ENCODE results near the gene DPYSL3.
"Not testable (repeated sequence)": the region's sequence is repeated elsewhere in the genome, so short reads cannot be mapped to it uniquely, and the experiment has no call there.

The DPYSL3 gene

DNA sequence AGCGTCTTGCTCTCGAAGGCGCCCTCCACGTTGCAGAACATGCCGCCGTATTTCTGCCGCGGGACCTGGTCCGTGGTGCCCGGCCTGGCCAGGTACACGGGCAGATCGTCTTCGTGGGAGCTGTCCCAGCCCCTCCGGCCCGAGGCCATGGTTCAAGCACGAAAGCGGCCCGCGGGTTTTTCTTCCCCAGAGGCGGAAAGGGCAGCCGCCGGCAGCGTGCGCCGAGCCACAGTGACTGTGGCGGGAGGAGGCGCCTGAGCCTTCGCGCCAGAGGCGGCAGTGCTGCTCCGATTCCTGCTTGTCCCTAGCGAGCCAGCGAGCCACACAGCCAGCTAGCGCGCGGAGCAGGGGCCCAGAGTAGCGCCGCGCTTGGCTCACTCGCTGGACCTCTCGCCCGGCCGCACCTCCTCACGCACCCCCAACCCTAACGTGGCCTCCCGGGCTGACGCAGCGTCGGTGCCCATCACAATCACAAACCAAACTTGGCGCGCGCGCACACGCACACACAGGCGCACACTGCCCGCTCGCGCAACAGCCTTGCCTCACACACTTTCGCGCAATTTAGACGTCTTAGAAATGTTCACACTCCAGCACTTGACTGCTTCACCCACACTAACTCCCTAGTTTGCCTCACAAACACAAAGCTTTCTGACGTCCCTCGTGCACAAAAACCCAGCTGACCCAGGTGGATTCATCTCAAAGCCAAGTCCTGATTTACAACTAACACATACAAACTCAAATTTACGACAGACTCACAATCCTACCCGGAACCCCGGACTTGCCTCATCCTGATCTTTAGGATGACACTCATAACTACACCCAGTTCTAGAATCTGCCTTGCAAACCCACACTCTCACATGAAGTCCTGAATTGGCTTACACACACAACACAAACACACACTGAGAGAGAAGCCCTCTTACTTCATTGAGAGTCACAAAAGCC lies at the start of gene DPYSL3:
Gene DPYSL3, minus strand, starts transcription at position 359 of the 942 bp plus-strand sequence. Its CDS starts 210 bp downstream, at position 149.
- no peak for DNase-seq (ENCODE audit: low read depth)

DNA sequence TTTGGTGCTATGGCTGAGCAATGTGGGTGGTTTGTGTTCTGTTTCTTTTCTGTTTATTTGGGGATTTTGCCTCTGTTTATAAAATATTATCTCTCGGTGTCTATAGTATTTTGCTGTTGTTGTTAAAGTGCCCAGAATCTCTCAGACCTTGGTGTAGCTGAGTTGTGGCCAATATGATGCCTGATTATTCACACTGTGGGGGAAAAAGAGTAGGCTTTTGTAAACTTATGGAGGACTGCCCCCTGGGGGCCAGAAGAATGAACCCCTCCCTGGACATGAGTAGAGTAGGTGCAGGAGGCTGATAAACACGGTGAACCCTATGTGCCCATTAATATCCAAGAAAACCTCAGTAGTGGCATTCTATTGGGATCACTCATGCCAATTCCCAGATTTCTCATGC lies 49.0 kb upstream of the DPYSL3 start:
- DNase-seq (ENCODE audit: low read depth) = no peak

DNA sequence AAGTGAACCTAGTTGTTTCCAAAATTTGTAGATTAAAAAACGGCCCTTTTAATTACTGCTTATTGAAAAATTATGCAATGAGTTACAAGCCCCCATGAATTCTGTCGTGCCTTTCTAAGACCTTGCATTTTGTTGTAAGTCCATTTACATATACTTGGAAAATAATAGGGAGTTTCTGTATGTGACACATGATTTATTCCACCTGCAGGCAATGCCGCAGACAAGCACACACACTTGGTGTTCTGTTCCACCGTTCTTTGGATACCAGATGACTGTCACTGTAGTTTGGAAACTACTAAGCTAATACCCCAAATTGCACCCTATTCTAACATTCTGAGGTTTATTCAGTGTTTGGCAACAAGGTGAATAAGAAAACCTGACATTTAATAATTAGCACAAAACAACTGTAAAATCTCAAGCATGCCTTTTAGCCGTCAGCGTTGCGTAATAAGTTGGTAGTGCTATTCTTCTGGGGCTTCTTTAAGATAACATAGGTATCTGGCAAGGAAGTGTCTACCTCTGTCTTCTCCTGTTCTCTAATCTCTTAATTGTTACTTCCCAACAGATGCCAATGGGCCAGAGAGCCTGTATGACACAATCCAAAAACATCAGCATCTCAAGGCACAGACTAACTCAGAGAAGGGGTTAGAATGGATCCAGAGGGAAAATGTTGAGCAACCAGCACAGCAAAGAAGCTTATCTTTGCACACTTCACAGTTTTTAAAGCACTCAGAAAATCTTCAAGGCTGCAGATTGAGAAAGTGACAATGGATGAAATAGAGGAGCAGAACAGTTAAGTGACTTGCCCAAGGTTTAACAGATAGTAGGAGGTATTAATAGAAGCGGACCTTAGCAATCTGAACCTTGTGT lies 48.2 kb upstream of the DPYSL3 start:
- no peak for DNase-seq (ENCODE audit: low read depth)

DNA sequence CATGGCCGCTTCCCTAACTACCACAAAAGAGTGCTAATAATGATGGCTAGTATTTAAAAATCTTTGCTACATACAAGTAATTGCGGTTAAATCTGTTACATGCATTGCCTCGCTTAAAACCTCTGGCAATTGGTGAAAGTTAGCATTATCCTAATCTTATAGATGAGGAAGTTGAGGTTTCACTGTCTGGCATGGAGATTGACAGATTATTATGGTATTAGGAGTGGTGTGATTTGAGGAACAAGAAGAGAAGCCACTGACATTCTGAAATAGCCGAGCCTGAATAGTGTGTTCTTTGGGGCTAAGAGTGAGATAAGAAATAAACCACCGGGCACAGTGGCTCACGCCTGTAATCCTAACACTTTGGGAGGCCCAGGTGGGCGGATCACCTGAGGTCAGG lies 45.3 kb upstream of the DPYSL3 start:
- DNase-seq (ENCODE audit: low read depth) = no peak

DNA sequence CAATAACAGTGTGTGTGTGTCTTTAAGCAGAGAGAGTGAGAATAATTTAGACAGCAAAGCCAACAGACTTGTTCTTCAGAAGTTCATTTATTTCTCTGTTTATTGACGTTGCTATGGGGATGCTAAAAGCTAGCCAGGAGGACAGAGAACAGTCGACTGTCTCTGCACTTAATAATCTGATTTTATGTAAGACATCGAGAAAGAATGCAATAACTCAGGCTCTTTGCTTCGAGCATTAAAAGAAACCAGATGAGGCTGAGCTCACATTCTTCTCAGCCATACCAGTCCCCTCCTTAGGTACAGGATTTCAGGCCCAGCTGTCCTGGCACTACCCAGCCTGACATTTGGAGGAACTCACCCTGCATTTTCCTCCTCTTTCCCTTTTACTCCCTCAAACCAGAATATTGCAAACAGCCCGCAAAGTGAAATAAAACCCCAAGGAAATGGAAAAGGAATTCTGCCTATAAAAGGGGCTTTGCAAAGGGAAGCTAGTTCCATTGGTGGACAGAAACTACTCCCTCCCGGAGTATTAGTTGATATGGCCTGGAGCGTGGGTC lies 44.5 kb upstream of the DPYSL3 start:
- DNase-seq (ENCODE audit: low read depth) = no peak

DNA sequence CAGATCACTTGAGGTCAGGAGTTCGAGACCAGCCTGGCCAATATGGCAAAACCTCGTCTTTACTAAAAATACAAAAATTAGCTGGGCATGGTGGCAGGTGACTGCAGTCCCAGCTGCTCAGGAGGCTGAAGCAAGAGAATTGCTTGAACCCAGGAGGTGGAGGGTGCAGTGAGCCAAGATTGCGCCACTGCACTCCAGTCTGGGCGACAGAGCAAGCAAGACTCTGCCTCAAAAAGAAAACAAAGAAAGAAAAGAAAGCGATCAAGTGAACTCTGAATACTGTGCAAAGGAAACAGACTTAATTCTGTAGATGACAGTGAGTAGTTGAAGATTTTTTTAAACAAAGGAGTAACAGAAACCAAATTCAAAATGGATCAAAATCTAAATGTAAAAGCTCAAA lies 43.9 kb upstream of the DPYSL3 start:
- DNase-seq (ENCODE audit: low read depth) = not testable (repeated sequence)

DNA sequence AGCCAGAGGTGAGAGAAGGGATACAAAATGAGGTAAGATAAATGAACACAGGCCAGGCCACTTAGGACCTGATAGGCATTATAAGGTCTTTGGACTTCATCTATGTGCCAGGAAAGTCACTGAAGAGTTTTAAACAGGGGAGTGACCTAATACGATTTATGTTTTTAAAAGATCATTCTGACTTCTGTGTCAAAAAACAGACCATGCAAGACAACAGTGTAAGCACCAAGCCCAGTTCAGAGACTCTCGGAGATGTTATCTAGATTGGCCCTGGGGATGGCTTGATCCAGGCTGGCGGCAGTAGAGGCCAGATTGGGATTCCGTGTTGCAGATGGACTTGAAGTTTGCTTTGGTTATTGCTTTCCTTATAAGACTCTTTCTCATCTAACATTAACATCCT lies 43.0 kb upstream of the DPYSL3 start:
- no peak for DNase-seq (ENCODE audit: low read depth)

DNA sequence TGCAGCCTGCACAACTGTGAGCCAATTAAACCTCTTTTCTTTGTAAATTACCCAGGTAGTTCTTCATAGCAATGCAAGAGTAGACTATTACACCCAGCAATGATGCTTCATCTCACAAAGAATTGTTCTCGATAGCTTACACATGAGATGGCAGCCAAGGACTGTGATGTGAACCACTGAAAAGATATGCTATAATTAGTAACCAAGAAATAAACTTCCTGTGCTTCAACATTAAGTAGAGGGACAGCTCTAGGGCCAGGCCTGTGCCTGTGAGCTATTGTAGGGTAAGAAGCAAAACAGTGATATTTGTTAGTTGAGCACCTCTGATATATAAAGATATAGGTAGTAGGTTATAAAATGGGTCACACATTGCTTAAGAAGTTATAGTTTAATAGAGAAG lies 41.8 kb upstream of the DPYSL3 start:
- DNase-seq (ENCODE audit: low read depth) = no peak

DNA sequence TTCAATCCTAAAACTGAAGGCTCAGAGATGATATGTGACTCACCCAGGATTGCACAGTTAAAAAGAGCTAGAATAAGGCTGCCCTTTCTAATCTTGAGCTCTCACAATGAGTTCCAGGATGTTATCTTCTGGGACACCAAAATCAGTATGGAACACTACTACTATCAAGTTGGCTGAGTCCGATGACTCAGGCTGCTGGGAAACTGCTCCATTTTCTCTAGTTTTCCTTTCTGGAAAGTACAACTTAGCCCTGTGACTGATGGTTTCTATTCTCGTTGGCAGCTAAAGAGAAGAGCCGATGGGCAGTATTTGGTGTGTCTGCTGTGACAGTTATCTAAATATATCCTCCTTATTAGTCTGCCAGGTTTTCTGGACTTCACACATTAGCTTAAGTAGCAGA lies 37.9 kb upstream of the DPYSL3 start:
- no peak for DNase-seq (ENCODE audit: low read depth)

DNA sequence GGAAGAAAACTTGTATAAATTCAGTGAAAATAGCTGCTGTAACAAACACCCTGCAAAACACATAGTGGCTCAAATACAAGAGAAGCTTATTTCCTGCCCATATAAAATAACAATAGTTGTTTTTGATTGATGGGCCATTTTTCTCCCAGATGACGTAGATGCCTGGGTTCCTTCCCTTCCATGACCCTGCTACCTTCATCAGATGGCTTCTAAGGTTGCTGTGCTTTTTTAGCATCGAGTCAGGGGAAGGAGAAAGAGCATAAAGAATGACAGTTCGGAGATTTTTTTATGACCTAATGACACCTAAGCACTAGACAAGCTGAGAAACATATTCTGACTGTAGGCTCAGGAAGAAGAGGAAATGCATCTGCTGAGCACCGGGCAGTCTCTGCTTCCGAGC lies 34.7 kb upstream of the DPYSL3 start:
- no peak for DNase-seq (ENCODE audit: low read depth)

DNA sequence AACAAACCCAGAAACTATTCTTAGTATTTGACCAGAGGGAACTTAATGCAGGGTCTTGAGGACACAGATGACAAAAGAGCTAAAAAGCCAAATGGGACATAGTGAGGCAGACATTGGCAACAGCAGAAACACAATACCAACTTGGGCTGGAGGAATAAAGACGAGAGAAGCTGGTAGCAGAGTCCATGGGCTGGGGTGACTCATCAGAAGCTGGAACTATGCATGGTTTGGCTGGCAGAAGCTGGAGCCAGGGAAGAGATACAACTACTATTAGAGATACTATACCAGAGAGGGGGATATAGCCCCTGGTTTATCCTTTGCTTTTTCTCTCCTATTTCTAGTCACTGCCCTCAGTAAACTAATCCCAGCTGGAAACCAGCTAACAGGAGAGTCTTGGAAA lies 29.2 kb upstream of the DPYSL3 start:
- DNase-seq (ENCODE audit: low read depth) = no peak

DNA sequence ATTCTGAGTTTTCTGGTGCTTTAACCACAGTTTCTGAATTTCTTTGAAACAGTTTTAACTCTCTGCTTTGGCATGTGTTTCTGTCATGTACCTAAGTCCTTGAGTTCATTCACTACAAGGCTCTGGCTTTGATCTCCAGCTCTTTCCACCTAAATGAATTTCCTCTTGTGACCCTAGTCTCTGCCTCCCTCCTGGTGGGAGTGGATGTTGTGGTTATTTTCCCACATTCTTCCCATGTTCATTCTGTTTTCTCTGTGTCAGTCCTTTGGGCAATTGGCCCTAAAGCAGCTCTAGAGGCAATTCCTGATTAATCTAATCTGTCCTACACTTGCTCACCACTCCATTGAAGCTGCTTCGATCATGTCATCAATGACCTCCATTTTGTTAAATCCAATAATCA lies 28.4 kb upstream of the DPYSL3 start:
- no peak for DNase-seq (ENCODE audit: low read depth)

DNA sequence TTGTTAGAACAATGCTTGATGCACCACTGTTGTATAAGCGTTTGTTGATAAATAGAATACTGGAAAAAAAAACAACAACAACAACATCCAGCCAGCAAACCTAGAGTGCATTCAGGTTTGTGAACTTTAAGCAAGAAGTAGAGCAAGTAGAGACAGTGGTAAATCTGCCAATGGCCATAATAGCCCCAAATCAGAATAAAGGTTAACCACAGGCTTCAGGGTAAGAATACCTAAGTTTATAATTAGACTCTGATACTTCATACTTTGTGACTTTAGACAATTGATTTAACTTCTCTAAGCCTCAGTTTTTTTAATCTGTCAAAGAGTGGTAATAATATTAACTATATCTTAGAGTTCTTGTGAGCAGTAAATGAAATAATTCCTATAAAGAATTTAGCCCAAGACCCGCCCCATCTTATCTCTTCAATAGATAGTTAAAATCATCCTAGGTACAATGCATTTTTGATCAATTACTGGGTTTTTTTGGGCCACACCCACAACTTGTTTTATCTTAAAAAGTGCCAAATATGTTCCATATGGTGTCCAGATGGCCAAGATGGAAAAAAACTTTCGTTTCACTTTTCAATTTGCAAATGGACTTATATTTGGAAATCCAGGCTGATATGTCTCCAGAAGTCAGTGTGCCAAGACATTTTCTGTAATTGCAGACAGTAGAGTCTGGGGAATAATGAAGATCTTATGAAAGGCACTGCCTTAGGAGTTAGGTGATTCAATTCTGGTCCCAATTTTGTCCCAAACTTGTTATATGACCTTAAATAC lies 24.5 kb upstream of the DPYSL3 start:
- DNase-seq (ENCODE audit: low read depth) = no peak

DNA sequence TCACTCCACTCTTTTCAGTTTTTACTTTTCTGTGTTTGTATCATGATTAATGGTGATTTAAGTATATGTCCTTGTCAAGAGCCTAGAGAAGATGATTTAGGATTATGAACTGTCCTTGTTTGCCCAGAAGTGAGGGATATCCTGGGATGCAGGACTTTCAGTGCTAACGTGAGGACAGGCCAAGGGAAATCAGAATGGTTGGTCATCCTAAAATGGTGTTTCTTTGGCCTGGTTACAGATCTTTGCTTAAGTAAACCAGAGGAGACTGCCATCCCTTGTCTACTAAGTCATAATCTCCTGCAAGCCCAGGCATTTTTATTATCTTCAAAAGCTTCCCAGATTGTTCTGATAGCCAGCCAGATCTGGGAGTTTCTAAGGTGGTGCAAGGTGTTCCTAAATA lies 22.3 kb upstream of the DPYSL3 start:
- DNase-seq (ENCODE audit: low read depth) = no peak

DNA sequence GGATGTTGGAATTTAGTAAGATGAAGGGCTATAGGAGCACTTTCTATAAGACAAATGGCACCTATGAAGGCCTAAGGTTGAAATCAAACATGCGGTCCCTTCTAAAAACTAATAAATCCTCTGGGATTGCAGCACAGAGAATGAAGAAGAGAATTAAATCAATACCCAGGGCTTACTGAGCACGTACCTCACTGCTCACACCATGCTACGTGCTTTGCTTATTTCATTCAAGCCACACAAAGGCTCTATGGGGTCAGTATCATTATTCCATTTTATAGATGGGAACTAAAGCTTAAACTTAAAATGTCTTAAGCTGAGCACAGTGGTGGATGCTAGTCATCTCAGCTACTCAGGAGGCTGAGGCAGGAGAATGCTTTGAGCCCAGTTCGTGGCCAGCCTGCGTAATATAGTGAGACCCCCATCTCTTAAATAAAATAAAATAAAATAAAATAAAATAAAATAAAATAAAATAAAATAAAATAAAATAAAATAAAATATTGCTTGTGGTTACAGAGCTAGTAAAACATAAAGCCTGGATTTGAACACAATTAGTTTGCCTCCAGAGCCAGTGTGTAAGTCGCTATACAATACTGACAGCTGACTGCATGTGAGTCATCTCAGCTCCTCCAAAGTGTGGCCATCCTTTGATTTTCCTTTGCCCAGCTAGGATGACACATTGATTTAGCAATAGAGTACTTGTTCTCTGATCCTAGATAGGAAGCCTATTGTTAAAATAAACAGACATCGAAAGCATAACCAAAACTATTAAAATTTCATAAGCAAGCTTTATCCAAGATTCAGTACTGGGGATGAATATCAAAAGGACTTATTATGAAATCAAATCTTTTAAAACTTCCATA lies 20.9 kb upstream of the DPYSL3 start:
- no peak for DNase-seq (ENCODE audit: low read depth)

DNA sequence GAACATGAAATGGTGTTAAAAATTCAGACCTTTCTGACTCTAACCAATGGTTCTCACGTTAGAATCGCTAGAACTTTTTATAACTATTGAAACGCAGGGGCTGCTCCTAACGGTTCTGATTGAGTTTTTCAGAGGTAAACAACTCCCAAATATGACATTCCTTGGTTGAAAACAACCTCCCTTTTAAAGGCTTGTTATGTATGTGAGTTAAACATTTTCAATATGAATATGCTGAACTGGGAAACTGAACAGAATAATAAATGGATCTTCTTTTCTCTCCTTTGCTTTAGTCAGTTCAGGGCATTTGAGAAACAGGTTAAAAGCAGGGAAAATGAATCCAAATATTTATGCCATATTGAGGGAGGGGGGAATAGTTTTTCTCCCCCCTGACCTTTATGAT lies 13.2 kb upstream of the DPYSL3 start:
- no peak for DNase-seq (ENCODE audit: low read depth)

DNA sequence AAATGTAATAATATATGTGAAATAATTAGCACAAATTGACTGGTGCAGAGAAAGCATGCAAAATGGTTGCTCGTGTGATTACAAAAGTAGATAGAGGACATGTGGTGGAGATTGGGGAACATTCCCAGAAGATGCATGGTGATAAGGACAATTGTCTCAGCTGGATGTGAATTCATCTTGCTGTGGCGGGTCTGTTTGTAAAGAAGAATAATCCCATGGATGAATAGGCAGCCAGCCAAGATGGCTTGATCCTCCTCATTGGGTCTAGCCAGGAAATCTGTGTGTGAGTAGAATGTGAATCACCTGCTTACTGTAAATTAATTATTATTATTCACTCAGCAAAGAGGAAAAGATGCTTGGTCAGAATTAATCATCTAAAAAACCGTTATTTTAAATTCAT lies 12.6 kb upstream of the DPYSL3 start:
- DNase-seq (ENCODE audit: low read depth) = no peak

DNA sequence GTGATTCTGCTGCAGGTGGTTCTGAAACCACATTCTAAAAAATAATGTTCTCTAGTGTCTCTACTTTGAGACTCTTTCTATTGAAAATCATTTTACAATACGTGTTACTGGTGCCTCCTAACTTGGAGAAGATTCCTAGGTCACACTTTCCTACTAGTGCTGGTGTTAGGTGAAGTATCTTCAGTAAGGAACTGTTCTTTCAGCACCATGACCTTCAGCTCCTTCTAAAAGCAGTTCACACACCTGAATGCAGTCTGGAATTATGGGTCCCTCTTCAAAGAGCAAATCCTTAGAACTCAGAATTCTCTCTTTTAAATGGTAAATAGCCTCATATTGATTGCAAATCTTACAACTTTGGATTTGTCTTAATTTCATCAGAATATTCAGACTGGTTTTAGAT lies 10.6 kb upstream of the DPYSL3 start:
- DNase-seq (ENCODE audit: low read depth) = no peak

DNA sequence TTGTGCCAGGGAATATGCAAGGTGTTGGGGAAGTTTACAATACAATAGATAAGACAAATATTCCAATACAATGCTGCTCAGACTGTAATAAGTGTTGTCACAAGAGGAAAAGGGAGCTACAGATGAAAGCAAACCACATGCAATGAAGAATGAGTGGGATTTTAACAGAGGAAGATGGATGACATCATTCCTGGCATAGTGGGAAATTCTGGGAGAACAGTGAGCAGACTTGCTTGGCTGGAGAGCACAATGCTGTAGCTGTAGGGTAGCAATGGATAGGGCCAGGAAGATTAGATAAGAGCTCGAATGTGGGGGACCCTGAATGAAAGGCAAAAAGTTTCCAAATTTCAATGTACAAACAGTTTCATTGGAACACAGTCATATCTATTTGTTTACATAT lies 9.5 kb upstream of the DPYSL3 start:
- no peak for DNase-seq (ENCODE audit: low read depth)

DNA sequence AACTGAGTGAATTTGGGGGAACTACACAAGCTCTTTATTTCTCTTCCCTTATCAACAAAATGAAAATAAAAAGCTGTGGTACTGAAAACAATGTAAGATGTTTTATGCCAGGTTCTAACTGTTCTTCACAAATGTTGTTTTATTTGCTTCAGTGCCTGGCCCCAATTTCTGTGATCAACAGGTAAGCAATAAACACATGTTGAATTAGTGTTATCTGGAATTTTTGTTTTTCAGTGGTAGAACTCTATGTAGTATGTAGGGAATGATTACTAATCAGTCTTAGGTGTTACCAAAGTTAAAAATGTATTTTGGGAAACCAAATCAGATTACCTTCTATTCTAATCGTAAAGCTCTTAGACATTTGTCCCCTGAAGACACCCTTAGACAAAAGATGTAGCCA lies 7.5 kb upstream of the DPYSL3 start:
- DNase-seq (ENCODE audit: low read depth) = no peak

DNA sequence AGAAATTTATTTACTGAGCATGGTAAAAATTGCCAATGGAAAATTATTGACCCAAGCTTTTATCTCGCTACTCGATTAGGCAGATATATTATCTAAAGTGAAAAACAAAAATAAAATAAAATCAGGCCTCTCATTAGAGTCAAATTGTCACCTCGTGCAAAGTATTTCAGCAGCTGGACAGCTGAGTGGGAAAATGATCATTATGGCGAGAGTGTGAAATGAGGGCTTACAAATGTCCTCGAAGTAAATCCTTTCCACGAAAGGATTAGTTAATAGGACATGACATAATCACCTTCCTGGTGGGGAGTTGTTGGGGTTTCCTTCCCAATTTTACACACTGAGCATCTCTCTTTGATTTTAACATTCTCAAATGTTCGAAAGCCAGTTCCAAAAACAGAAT lies 5.4 kb upstream of the DPYSL3 start:
- DNase-seq (ENCODE audit: low read depth) = no peak

Measured in stimulated activated CD8-positive, alpha-beta memory T cell treated with anti-CD3 and anti-CD28 coated beads, Interleukin-12 subunit alpha, Interleukin-12 subunit beta, amount 100 ng/mL, for 4 hours (primary cell).